H1 (cell line): ENCODE data around the gene SLC43A2. TPM values are rescaled to one million over a fixed set of nuclear protein-coding genes. Genes with fewer than 3 reads are reported as not detected.

Experiments
- CTCF ChIA-PET: fragments of 300-600 bp; sonication (Branson Sonifier 250); formaldehyde crosslinking; loops from one replicate; lab custom pipeline; 2021; ENCODE audit not compliant: partially characterized antibody; lab: Charles Lee
- POLR2A ChIA-PET: fragments of 300-600 bp; sonication (Branson Sonifier 250); formaldehyde crosslinking; loops from one replicate; lab custom pipeline; 2021; ENCODE audit warnings: inconsistent platforms; ENCODE audit not compliant: partially characterized antibody; lab: Charles Lee
- DNase-seq, 2 experiments: peaks; one replicate each; pipeline versions ENCODE4 v3.0.0 to v3.0.0-alpha.2; 2010 to 2022; ENCODE audit warnings: low spot score in 2 of 2, low read depth in 1 of 2, mixed read lengths in 1 of 2
- FAIRE-seq: peaks from 2 replicates; lab custom pipeline; 2011; peaks lifted over from hg19 to GRCh38; lab: Jason Lieb, UNC
- H2AFZ ChIP-seq: 2 replicates; pipeline ENCODE4 v1.8.1; 2012; ENCODE audit warnings: low read length, inconsistent platforms
- H2AK5ac ChIP-seq: 2 replicates; pipeline ENCODE4 v1.6.1; 2013; ENCODE audit warnings: low read depth, low read length
- H2BK120ac ChIP-seq: replicated peaks from 2 replicates; pipeline ENCODE3; 2013; ENCODE audit warnings: low read depth, low read length, inconsistent platforms
- H2BK12ac ChIP-seq: 2 replicates; pipeline ENCODE4 v1.6.1; 2013; ENCODE audit warnings: low read depth, low read length
- H2BK15ac ChIP-seq: 2 replicates; pipeline ENCODE4 v1.6.1; 2013; ENCODE audit warnings: low read length
- H2BK20ac ChIP-seq: 2 replicates; pipeline ENCODE4 v1.6.1; 2013; ENCODE audit warnings: low read length
- H2BK5ac ChIP-seq: 2 replicates; pipeline ENCODE4 v1.6.1; 2013; ENCODE audit warnings: low read depth, low read length
- H3K14ac ChIP-seq: 2 replicates; pipeline ENCODE4 v1.6.1; 2013; ENCODE audit warnings: inconsistent platforms; ENCODE audit not compliant: insufficient read length
- H3K18ac ChIP-seq: 2 replicates; pipeline ENCODE4 v1.6.1; 2013; ENCODE audit warnings: low read length; ENCODE audit errors: extremely low read depth
- H3K23ac ChIP-seq: 2 replicates; pipeline ENCODE4 v1.6.1; 2013; ENCODE audit warnings: inconsistent platforms; ENCODE audit not compliant: insufficient read length
- H3K23me2 ChIP-seq: 2 replicates; pipeline ENCODE4 v1.6.1; 2013; ENCODE audit warnings: low read depth, low read length
- H3K27ac ChIP-seq: 2 replicates; pipeline ENCODE4 v1.6.1; 2011; ENCODE audit warnings: low read depth, low read length, inconsistent platforms
- H3K27me3 ChIP-seq, 4 experiments: replicated peaks in 1 of 4; 1 replicate in 1 of 4; 2 replicates in 3 of 4; pipeline versions ENCODE4 v1.6.1 to v1.8.1; 2011 to 2013; ENCODE audit warnings: low read length in 3 of 4, mild to moderate bottlenecking in 3 of 4, inconsistent platforms in 2 of 4, mixed read lengths in 2 of 4, moderate library complexity in 1 of 4; ENCODE audit not compliant: control insufficient read depth in 3 of 4, insufficient read depth in 3 of 4; ENCODE audit errors: extremely low read depth in 1 of 4
- H3K36me3 ChIP-seq, 4 experiments: 2 replicates each; pipeline versions ENCODE4 v1.6.1 to v1.8.1; 2011 to 2013; ENCODE audit warnings: mild to moderate bottlenecking in 4 of 4, low read length in 3 of 4, moderate library complexity in 2 of 4, control low read depth in 1 of 4, inconsistent platforms in 1 of 4; ENCODE audit not compliant: insufficient read depth in 4 of 4, control insufficient read depth in 2 of 4
- H3K4ac ChIP-seq: replicated peaks from 2 replicates; pipeline ENCODE3; 2013; ENCODE audit warnings: low read length, low read depth, mixed read lengths, inconsistent platforms; ENCODE audit not compliant: insufficient read length
- H3K4me1 ChIP-seq, 4 experiments: replicated peaks in 1 of 4; 1 replicate in 1 of 4; 2 replicates in 3 of 4; pipeline versions ENCODE4 v1.6.1 to v1.8.1; 2011 to 2013; ENCODE audit warnings: low read length in 3 of 4, inconsistent platforms in 2 of 4, mixed read lengths in 1 of 4; ENCODE audit not compliant: insufficient read depth in 4 of 4, control insufficient read depth in 3 of 4
- H3K4me2 ChIP-seq, 2 experiments: 2 replicates each; pipeline versions ENCODE4 v1.6.1 to v1.8.1; 2011 to 2013; ENCODE audit warnings: low read depth in 2 of 2, low read length in 2 of 2, control low read depth in 1 of 2, inconsistent platforms in 1 of 2, mild to moderate bottlenecking in 1 of 2; ENCODE audit not compliant: insufficient read depth in 1 of 2
- H3K4me3 ChIP-seq, 4 experiments: fragments of 200-600, 300-600 bp in 1 of 4; sonication (generic), shearing (Covaris generic), sonication (Bioruptor Twin) in 1 of 4; 2 replicates each; pipeline versions ENCODE4 v1.5.1 to v1.8.1; 2011 to 2016; ENCODE audit warnings: low read length in 4 of 4, low read depth in 3 of 4, control low read depth in 2 of 4, inconsistent platforms in 2 of 4, mild to moderate bottlenecking in 2 of 4, mixed read lengths in 1 of 4, moderate library complexity in 1 of 4; ENCODE audit not compliant: insufficient read depth in 2 of 4; ENCODE audit errors: extremely low read depth in 1 of 4
- H3K56ac ChIP-seq: replicated peaks from 2 replicates; pipeline ENCODE3; 2013; ENCODE audit warnings: low read depth, mild to moderate bottlenecking, mixed read lengths, low read length, inconsistent platforms; ENCODE audit not compliant: insufficient read length
- H3K79me1 ChIP-seq: 2 replicates; pipeline ENCODE4 v1.6.1; 2013; ENCODE audit warnings: low read depth, low read length, control low read depth
- H3K79me2 ChIP-seq, 2 experiments: 2 replicates each; pipeline versions ENCODE4 v1.6.1 to v1.8.1; 2012 to 2013; ENCODE audit warnings: low read length in 2 of 2, mild to moderate bottlenecking in 2 of 2, inconsistent platforms in 1 of 2; ENCODE audit not compliant: insufficient read depth in 2 of 2, control insufficient read depth in 1 of 2
- H3K9ac ChIP-seq, 4 experiments: replicated peaks in 1 of 4; 1 replicate in 1 of 4; 2 replicates in 3 of 4; pipeline versions ENCODE4 v1.6.1 to v1.8.1; 2011 to 2013; ENCODE audit warnings: low read depth in 3 of 4, low read length in 3 of 4, control low read depth in 2 of 4, mild to moderate bottlenecking in 2 of 4, moderate library complexity in 2 of 4, inconsistent platforms in 1 of 4; ENCODE audit errors: extremely low read depth in 1 of 4
- H3K9me3 ChIP-seq, 2 experiments: 2 replicates each; pipeline versions ENCODE4 v1.6.1 to v1.8.1; 2012 to 2013; ENCODE audit warnings: mild to moderate bottlenecking in 2 of 2, moderate library complexity in 2 of 2, control low read depth in 1 of 2, inconsistent platforms in 1 of 2, low read depth in 1 of 2, low read length in 1 of 2, mixed read lengths in 1 of 2; ENCODE audit not compliant: insufficient read depth in 2 of 2
- H4K20me1 ChIP-seq, 2 experiments: replicated peaks in 1 of 2; 2 replicates each; pipeline versions ENCODE3 to v1.8.1; 2011 to 2013; ENCODE audit warnings: inconsistent platforms in 2 of 2, low read length in 2 of 2, mild to moderate bottlenecking in 1 of 2; ENCODE audit not compliant: insufficient read depth in 2 of 2, control insufficient read depth in 1 of 2
- H4K5ac ChIP-seq: 2 replicates; pipeline ENCODE4 v1.6.1; 2013; ENCODE audit warnings: low read length, low read depth, mixed read lengths, inconsistent platforms; ENCODE audit not compliant: insufficient read length
- H4K8ac ChIP-seq: 2 replicates; pipeline ENCODE4 v1.8.0; 2013; ENCODE audit warnings: mild to moderate bottlenecking, moderate library complexity, low read length, inconsistent platforms; ENCODE audit not compliant: insufficient read depth; ENCODE audit errors: extremely low read depth
- H4K91ac ChIP-seq: replicated peaks from 2 replicates; pipeline ENCODE3; 2013; ENCODE audit warnings: low read length, mixed read lengths, inconsistent platforms; ENCODE audit not compliant: insufficient read length
- CHD1 ChIP-seq: IDR thresholded peaks from 2 replicates; pipeline ENCODE4 v1.6.1; 2012; ENCODE audit warnings: low read depth, low read length, improper control_type of control experiment
- CREB1 ChIP-seq: IDR thresholded peaks from 2 replicates; pipeline ENCODE4 v1.6.1; 2012; ENCODE audit warnings: inconsistent platforms
- CTCF ChIP-seq, 3 experiments: IDR thresholded peaks; 1 replicate in 2 of 3; 2 replicates in 1 of 3; pipeline versions ENCODE4 v1.5.1 to v1.6.1; 2011; ENCODE audit warnings: low read length in 3 of 3, mild to moderate bottlenecking in 3 of 3, inconsistent platforms in 2 of 3, low read depth in 1 of 3, moderate library complexity in 1 of 3; ENCODE audit not compliant: insufficient read depth in 1 of 3; ENCODE audit errors: control extremely low read depth in 1 of 3
- EP300 ChIP-seq, 2 experiments: IDR thresholded peaks; 1 replicate in 1 of 2; 2 replicates in 1 of 2; pipeline ENCODE4 v1.6.1; 2011 to 2012; ENCODE audit warnings: low read depth in 2 of 2, low read length in 2 of 2, mild to moderate bottlenecking in 2 of 2, borderline replicate concordance in 1 of 2, inconsistent platforms in 1 of 2, moderate library complexity in 1 of 2
- FOSL1 ChIP-seq: IDR thresholded peaks from 2 replicates; pipeline ENCODE4 v1.6.1; 2011; ENCODE audit warnings: mild to moderate bottlenecking, low read depth, low read length, moderate library complexity; ENCODE audit not compliant: insufficient read depth
- GTF2F1 ChIP-seq: IDR thresholded peaks from 2 replicates; pipeline ENCODE4 v1.6.1; 2012; ENCODE audit warnings: low read depth, low read length, improper control_type of control experiment, borderline replicate concordance
- MAX ChIP-seq: IDR thresholded peaks from 2 replicates; pipeline ENCODE4 v1.6.1; 2012; ENCODE audit warnings: inconsistent platforms
- POLR2A ChIP-seq, 2 experiments: IDR thresholded peaks; 1 replicate in 1 of 2; 2 replicates in 1 of 2; pipeline ENCODE4 v1.6.1; 2011; ENCODE audit warnings: low read depth in 2 of 2, low read length in 2 of 2, mild to moderate bottlenecking in 2 of 2; ENCODE audit errors: control extremely low read depth in 1 of 2
- POLR2AphosphoS5 ChIP-seq: IDR thresholded peaks from 2 replicates; pipeline ENCODE4 v1.6.1; 2011; ENCODE audit warnings: low read depth, low read length
- SIRT6 ChIP-seq: IDR thresholded peaks from one replicate; pipeline ENCODE4 v1.7.1; 2012; ENCODE audit warnings: low read length, inconsistent platforms
- SP1 ChIP-seq: IDR thresholded peaks from 2 replicates; pipeline ENCODE4 v1.6.1; 2011; ENCODE audit warnings: low read depth, low read length
- TAF7 ChIP-seq: optimal IDR thresholded peaks from 2 replicates; pipeline ENCODE3; 2011; ENCODE audit warnings: low read depth, mild to moderate bottlenecking, inconsistent platforms, low read length, moderate library complexity, borderline replicate concordance
- WGBS, 2 experiments: shearing (Covaris generic) in 1 of 2; methylation state at CpG; one replicate each; pipeline versions ENCODE4 v1.1.6 to v1.1.7; 2013 to 2015; ENCODE audit warnings: low lambda C conversion rate in 2 of 2, mixed read lengths in 2 of 2, inconsistent platforms in 1 of 2, low coverage in 1 of 2, missing lambda C conversion rate in 1 of 2; ENCODE audit not compliant: insufficient replicate concordance in 2 of 2, insufficient coverage in 1 of 2, insufficient read length in 1 of 2; ENCODE audit errors: extremely low coverage in 1 of 2, missing lambda C conversion rate in 1 of 2; 5-methylcytosine and 5-hydroxymethylcytosine counted together
- polyA plus RNA-seq, 7 experiments: library from polyadenylated mRNA; depleted of rRNA in 3 of 7; stranded (reverse) in 5 of 7; unstranded in 2 of 7; fragments of >200 nt in 5 of 7; fragments of 200-250 nt in 2 of 7; gene quantifications; 1 replicate in 5 of 7; 2 replicates in 1 of 7; 4 replicates in 1 of 7; pipeline versions ENCODE4 v1.2.1 to v1.2.3, GENCODE V29; 2011 to 2013; ENCODE audit warnings: missing spikeins in 2 of 7, mixed read lengths in 2 of 7
- total RNA-seq: library from RNA; stranded (reverse); fragmentation: NEBNext Ultra II Directional; extraction: Animal tissue kit (Norgen Biotek cat#: 25700); gene quantifications from 2 replicates; pipeline ENCODE4 v1.2.1, GENCODE V29; 2021

The SLC43A2 gene
- total and polyA plus RNA-seq, 2 of the 8 experiments (the other 6 are each of a cell fraction or from before 2014, with no cell fraction given) = 6.6 to 10.5 TPM

- FAIRE-seq (no peak), DNase-seq (no peak)
- H3K36me3 ChIP-seq = no peaks in the 10 kb centered on the region
- CTCF ChIA-PET = interaction anchor here (1.0 to 14.5 kb wide), 8 partner anchors 10 to 92 kb away, joined by 3 to 146 read pairs (median 4); no protein-coding TSS in a partner anchor
- H3K4me3 ChIP-seq = no peak overlapping the region
- WGBS, 2 experiments = 93% methylated on average over 6 of the region's 6 CpGs; no CpG with 5 or more reads in 1 of the 2 experiments
- no peak overlapping the region for H3K23ac ChIP-seq
- no peak overlapping the region for H3K4me2 ChIP-seq
- no peak overlapping the region for H2BK12ac ChIP-seq
- H3K18ac ChIP-seq = no peak overlapping the region
- peak overlapping the region; percentile 81; the same call in 1 of the 2 replicates for H2BK15ac ChIP-seq
- peaks cover 0 to 11% (median 5%) of the 10 kb centered on the region in 4 experiments; a peak in 6 of 7 replicates for H3K4me1 ChIP-seq
- POLR2A ChIA-PET = interaction anchor here (0.7 to 1.4 kb wide), 6 partner anchors 9 to 205 kb away, joined by 3 to 9 read pairs (median 3); partner anchors contain the start of gene INPP5K
- no peak overlapping the region for H4K91ac ChIP-seq
- H2AFZ ChIP-seq = no peak overlapping the region
- no peak overlapping the region for H4K8ac ChIP-seq
- no peaks in the 10 kb centered on the region for H3K9me3 ChIP-seq
- H3K4ac ChIP-seq = no peak overlapping the region
- H3K79me2 ChIP-seq = no peaks in the 10 kb centered on the region
- H4K20me1 ChIP-seq = peaks cover 0 to 4% of the 10 kb centered on the region in 2 experiments
- H4K5ac ChIP-seq = no peak overlapping the region
- no peak overlapping the region; the same call in 1 of the 2 replicates for H2BK5ac ChIP-seq
- H2BK120ac ChIP-seq = no peak overlapping the region
- H3K9ac ChIP-seq = no peak overlapping the region
- no peak overlapping the region for H3K27ac ChIP-seq
- H3K23me2 ChIP-seq = peaks cover 14% of the 10 kb centered on the region
- no peaks in the 10 kb centered on the region for H3K79me1 ChIP-seq
- peaks cover 0 to 13% (median 5%) of the 10 kb centered on the region in 4 experiments; a peak in 5 of 7 replicates for H3K27me3 ChIP-seq
- no peak overlapping the region for H3K56ac ChIP-seq
- H2BK20ac ChIP-seq = no peak overlapping the region
- no peak overlapping the region for H2AK5ac ChIP-seq
- no peak overlapping the region for H3K14ac ChIP-seq
- TF ChIP-seq CREB1 (no peak), TAF7 (no peak), MAX (no peak), CTCF (IDR thresholded peaks at IDR 0.05; ENCODE audit: control extremely low read depth in 1 of 3, insufficient read depth in 1 of 3, low read depth in 1 of 3, low read length in 3 of 3) (no peak), CHD1 (no peak), FOSL1 (no peak), SIRT6 (no peak), POLR2A (IDR thresholded peaks at IDR 0.05; ENCODE audit: control extremely low read depth in 1 of 2, low read depth in 2 of 2, low read length in 2 of 2) (no peak), EP300 (IDR thresholded peaks at IDR 0.05; ENCODE audit: borderline replicate concordance in 1 of 2, low read depth in 2 of 2, low read length in 2 of 2) (no peak), GTF2F1 (no peak), POLR2AphosphoS5 (no peak), SP1 (no peak)
These were observed 3.1 kb downstream of the SLC43A2 start for GRCh38 chr17:1625581-1625980.
